ENCODE data around the gene IL17RC. TPM values are rescaled to one million over a fixed set of nuclear protein-coding genes. Genes with fewer than 3 reads are reported as not detected.
A peak's percentile ranks its signal among the peaks of the same experiment; 100 is the strongest.
"Not testable (repeated sequence)": the region's sequence is repeated elsewhere in the genome, so short reads cannot be mapped to it uniquely, and the experiment has no call there.

The IL17RC gene
- total and polyA plus RNA-seq, 5 donors from 2014 or later = 1.1 to 9.5 (median 5.6) TPM

DNA sequence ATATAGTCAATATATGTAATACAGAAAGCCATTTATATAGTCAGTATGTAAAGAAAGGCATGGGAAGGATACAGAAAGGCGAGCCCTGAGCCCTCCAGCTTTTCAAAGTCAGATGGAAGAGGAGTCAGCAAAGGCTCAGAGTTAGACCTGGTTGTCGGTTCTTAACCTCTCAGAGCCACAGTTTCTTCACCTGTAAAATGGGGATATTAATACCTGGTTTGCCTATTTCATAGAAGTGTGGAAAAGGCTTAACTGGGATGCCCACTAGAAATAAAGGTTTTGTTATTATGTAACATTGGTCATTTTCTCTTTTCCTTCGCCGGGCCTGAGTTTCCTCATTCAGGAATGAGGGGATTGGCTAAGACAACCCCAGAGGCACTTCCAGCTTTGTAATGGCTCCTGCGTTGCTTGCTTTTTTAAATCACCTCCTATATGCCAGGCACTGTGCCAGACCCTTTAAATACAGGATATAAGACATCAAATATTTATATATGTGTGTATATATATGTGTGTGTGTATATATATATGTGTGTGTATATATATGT lies 19.1 kb downstream of the IL17RC start:
- peaks cover 12% of the 10 kb centered on the region for H3K36me3 ChIP-seq (ENCODE audit: control insufficient read depth, insufficient read depth, low read length)
- no peak overlapping the region for H3K27ac ChIP-seq (ENCODE audit: insufficient read depth, low read length, poor library complexity, severe bottlenecking)
- H3K4me1 ChIP-seq (ENCODE audit: control insufficient read depth, insufficient read depth, low read length, poor library complexity, severe bottlenecking) = peaks cover 36% of the 10 kb centered on the region
- Mint-ChIP-seq H3K27me3 (no peaks in the 10 kb centered on the region), H3K4me3 (peak overlapping the region in 3 of 4 donors; percentile 92 to 100 (median 97)), H3K36me3 (peaks cover 13% of the 10 kb centered on the region), H3K27ac (peak overlapping the region in 1 of 3 donors; percentile 100), H3K9me3 (no peaks in the 10 kb centered on the region), H3K4me1 (peaks cover 12 to 44% (median 29%) of the 10 kb centered on the region in 4 donors)
- DNase-seq = no peak
- H3K27me3 ChIP-seq (ENCODE audit: control insufficient read depth, insufficient read depth, low read length) = no peaks in the 10 kb centered on the region
- H3K9me3 ChIP-seq (ENCODE audit: control insufficient read depth in 2 of 2, low read length in 2 of 2) = no peaks in the 10 kb centered on the region
- no peak for ATAC-seq (ENCODE audit: low read depth in 2 of 2)
- H3K4me3 ChIP-seq (ENCODE audit: low read depth, low read length) = no peak overlapping the region

DNA sequence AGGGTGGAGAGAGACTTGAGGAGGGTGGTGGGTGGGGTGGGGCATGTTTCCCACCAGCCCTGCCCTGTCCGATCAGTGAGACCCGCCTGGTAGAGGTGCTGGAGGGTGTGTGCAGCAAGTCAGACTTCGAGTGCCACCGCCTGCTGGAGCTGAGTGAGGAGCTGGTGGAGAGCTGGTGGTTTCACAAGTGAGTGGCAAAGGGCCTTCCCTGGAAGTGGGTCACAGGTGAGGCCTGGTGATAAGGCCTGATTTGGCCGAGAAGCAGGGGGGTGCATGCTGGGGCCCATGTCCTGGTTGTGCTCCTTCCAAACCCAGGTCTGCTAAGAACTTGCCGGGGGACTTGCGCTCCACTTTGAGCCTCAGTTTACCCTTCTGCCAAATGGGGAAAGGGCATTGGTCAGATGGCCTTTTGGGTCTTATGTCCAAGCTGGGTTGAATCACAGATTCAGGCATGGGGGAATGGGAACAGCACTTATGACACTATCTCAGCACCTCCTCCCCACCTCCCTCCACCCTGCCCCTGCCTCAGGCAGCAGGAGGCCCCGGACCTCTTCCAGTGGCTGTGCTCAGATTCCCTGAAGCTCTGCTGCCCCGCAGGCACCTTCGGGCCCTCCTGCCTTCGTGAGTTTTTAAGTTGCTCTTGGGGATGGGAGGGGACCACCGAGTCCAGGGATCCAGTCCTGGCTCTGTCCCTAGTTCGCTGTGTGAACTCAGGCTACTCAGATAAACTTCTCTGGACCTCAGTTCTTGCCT lies 20.8 kb downstream of the IL17RC start:
- H3K4me1 ChIP-seq (ENCODE audit: control insufficient read depth, insufficient read depth, low read length, poor library complexity, severe bottlenecking) = peaks cover 28% of the 10 kb centered on the region
- H3K4me1 Mint-ChIP-seq = peaks cover 12 to 32% (median 23%) of the 10 kb centered on the region in 4 donors
- no peaks in the 10 kb centered on the region for H3K9me3 ChIP-seq (ENCODE audit: control insufficient read depth in 2 of 2, low read length in 2 of 2)
- no peaks in the 10 kb centered on the region for H3K27me3 Mint-ChIP-seq
- H3K27ac ChIP-seq (ENCODE audit: insufficient read depth, low read length, poor library complexity, severe bottlenecking) = no peak overlapping the region
- H3K27me3 ChIP-seq (ENCODE audit: control insufficient read depth, insufficient read depth, low read length) = no peaks in the 10 kb centered on the region
- H3K36me3 ChIP-seq (ENCODE audit: control insufficient read depth, insufficient read depth, low read length) = peaks cover 12% of the 10 kb centered on the region
- peaks cover 21% of the 10 kb centered on the region for H3K36me3 Mint-ChIP-seq
- no peak overlapping the region for H3K27ac Mint-ChIP-seq
- no peak overlapping the region for H3K4me3 ChIP-seq (ENCODE audit: low read depth, low read length)
- ATAC-seq (ENCODE audit: low read depth in 2 of 2) = no peak
- no peaks in the 10 kb centered on the region for H3K9me3 Mint-ChIP-seq
- no peak for DNase-seq
- no peak overlapping the region for H3K4me3 Mint-ChIP-seq

DNA sequence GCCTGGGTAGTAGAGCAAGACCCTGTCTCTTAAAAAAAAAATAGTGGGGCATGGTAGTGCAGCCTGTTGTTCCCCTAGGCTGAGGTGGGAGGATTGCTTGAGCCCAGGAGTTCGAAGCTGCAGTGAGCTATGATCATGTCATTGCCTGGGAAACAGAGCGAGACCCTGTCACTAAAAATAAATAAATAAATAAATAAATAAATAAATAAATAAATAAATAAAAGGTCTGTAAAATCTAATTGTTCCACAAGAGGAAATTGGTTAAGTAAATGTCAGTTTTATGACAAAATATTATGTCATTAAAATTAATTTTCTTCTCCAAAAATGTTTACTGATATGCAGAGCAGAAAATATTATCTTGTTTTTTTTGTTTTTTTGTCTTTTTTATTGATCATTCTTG lies 22.1 kb downstream of the IL17RC start:
- peaks cover 21% of the 10 kb centered on the region for H3K36me3 Mint-ChIP-seq
- DNase-seq (no peak), ATAC-seq (ENCODE audit: low read depth in 2 of 2) (no peak)
- Histone ChIP-seq H3K36me3 (ENCODE audit: control insufficient read depth, insufficient read depth, low read length) (peaks cover 12% of the 10 kb centered on the region), H3K9me3 (ENCODE audit: control insufficient read depth in 2 of 2, low read length in 2 of 2) (no peaks in the 10 kb centered on the region), H3K27me3 (ENCODE audit: control insufficient read depth, insufficient read depth, low read length) (no peaks in the 10 kb centered on the region), H3K4me3 (ENCODE audit: low read depth, low read length) (no peak overlapping the region), H3K27ac (ENCODE audit: insufficient read depth, low read length, poor library complexity, severe bottlenecking) (no peak overlapping the region), H3K4me1 (ENCODE audit: control insufficient read depth, insufficient read depth, low read length, poor library complexity, severe bottlenecking) (peaks cover 17% of the 10 kb centered on the region)
- H3K4me3 Mint-ChIP-seq = no peak overlapping the region
- H3K27ac Mint-ChIP-seq = peak overlapping the region in 1 of 3 donors; percentile 63
- H3K4me1 Mint-ChIP-seq = peaks cover 12 to 27% (median 20%) of the 10 kb centered on the region in 4 donors
- no peaks in the 10 kb centered on the region for H3K27me3 Mint-ChIP-seq
- H3K9me3 Mint-ChIP-seq = no peaks in the 10 kb centered on the region

DNA sequence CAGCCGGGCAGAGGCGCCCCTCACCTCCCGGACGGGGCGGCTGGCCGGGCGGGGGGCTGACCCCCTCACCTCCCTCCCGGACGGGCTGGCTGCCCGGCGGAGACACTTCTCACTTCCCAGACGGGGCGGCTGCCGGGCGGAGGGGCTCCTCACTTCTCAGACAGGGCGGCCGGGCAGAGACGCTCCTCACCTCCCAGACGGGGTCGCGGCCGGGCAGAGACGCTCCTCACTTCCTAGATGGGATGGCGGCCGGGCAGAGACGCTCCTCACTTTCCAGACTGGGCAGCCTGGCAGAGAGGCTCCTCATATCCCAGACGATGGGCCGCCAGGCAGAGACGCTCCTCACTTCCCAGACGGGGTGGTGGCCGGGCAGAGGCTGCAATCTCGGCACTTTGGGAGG lies 23.0 kb downstream of the IL17RC start:
- not testable (repeated sequence) for H3K27ac Mint-ChIP-seq; H3K9me3 ChIP-seq (ENCODE audit: control insufficient read depth in 2 of 2, low read length in 2 of 2); H3K27me3 ChIP-seq (ENCODE audit: control insufficient read depth, insufficient read depth, low read length); H3K27me3 Mint-ChIP-seq; DNase-seq; H3K4me1 ChIP-seq (ENCODE audit: control insufficient read depth, insufficient read depth, low read length, poor library complexity, severe bottlenecking); ATAC-seq (ENCODE audit: low read depth in 2 of 2); H3K27ac ChIP-seq (ENCODE audit: insufficient read depth, low read length, poor library complexity, severe bottlenecking); H3K4me3 Mint-ChIP-seq; H3K4me3 ChIP-seq (ENCODE audit: low read depth, low read length); H3K9me3 Mint-ChIP-seq
- peaks cover 9 to 18% (median 12%) of the 10 kb centered on the region in 4 donors for H3K4me1 Mint-ChIP-seq
- peaks cover 21% of the 10 kb centered on the region for H3K36me3 Mint-ChIP-seq
- H3K36me3 ChIP-seq (ENCODE audit: control insufficient read depth, insufficient read depth, low read length) = peaks cover 12% of the 10 kb centered on the region

DNA sequence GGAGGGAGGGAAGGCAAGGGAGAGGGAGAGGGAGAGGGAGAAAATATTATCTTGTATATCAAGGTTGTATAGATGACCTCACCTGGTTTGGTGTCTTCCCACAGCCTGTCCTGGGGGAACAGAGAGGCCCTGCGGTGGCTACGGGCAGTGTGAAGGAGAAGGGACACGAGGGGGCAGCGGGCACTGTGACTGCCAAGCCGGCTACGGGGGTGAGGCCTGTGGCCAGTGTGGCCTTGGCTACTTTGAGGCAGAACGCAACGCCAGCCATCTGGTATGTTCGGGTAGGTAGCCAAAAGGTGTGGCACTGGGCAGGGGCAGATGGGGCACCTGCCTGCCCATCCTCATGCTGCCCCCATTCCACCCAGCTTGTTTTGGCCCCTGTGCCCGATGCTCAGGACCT lies 23.8 kb downstream of the IL17RC start:
- Histone ChIP-seq H3K27me3 (ENCODE audit: control insufficient read depth, insufficient read depth, low read length) (no peaks in the 10 kb centered on the region), H3K4me3 (ENCODE audit: low read depth, low read length) (no peak overlapping the region), H3K4me1 (ENCODE audit: control insufficient read depth, insufficient read depth, low read length, poor library complexity, severe bottlenecking) (no peaks in the 10 kb centered on the region), H3K36me3 (ENCODE audit: control insufficient read depth, insufficient read depth, low read length) (peaks cover 12% of the 10 kb centered on the region), H3K27ac (ENCODE audit: insufficient read depth, low read length, poor library complexity, severe bottlenecking) (no peak overlapping the region), H3K9me3 (ENCODE audit: control insufficient read depth in 2 of 2, low read length in 2 of 2) (no peaks in the 10 kb centered on the region)
- Mint-ChIP-seq H3K9me3 (no peaks in the 10 kb centered on the region), H3K4me3 (no peak overlapping the region), H3K27me3 (peaks cover 6% of the 10 kb centered on the region), H3K27ac (peak overlapping the region in 1 of 3 donors; percentile 26), H3K36me3 (peaks cover 14% of the 10 kb centered on the region), H3K4me1 (peaks cover 6 to 14% (median 6%) of the 10 kb centered on the region in 4 donors)
- no peak for ATAC-seq (ENCODE audit: low read depth in 2 of 2)
- no peak for DNase-seq

DNA sequence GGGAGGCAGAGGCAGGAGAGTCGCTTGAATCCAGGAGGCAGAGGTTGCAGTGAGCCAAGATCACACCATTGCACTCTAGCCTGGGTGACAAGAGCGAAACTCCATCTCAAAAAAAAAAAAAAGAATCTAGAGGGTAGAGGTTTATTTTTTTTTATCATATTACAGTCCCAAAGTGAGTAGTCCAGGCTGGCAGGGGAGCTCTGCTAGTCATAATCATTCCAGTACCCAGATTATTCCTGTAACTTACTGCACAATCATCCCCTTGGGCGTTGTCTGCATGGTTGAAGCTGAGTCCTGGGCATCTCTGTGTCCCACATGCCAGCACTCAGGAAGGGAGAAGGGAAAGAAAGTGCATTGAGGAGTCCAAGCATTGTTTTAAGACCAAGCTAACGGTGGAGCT lies 25.3 kb downstream of the IL17RC start:
- Histone ChIP-seq H3K4me3 (ENCODE audit: low read depth, low read length) (no peak overlapping the region), H3K4me1 (ENCODE audit: control insufficient read depth, insufficient read depth, low read length, poor library complexity, severe bottlenecking) (no peaks in the 10 kb centered on the region), H3K9me3 (ENCODE audit: control insufficient read depth in 2 of 2, low read length in 2 of 2) (no peaks in the 10 kb centered on the region), H3K36me3 (ENCODE audit: control insufficient read depth, insufficient read depth, low read length) (peaks cover 8% of the 10 kb centered on the region), H3K27ac (ENCODE audit: insufficient read depth, low read length, poor library complexity, severe bottlenecking) (no peak overlapping the region), H3K27me3 (ENCODE audit: control insufficient read depth, insufficient read depth, low read length) (no peaks in the 10 kb centered on the region)
- Mint-ChIP-seq H3K27ac (peak overlapping the region in 2 of 3 donors; percentile 15 to 29), H3K4me1 (peaks cover 0 to 8% (median 3%) of the 10 kb centered on the region in 4 donors), H3K36me3 (peaks cover 13% of the 10 kb centered on the region), H3K4me3 (peak overlapping the region in 1 of 4 donors; percentile 50), H3K9me3 (no peaks in the 10 kb centered on the region), H3K27me3 (peaks cover 6% of the 10 kb centered on the region)
- no peak for DNase-seq
- ATAC-seq (ENCODE audit: low read depth in 2 of 2) = no peak

DNA sequence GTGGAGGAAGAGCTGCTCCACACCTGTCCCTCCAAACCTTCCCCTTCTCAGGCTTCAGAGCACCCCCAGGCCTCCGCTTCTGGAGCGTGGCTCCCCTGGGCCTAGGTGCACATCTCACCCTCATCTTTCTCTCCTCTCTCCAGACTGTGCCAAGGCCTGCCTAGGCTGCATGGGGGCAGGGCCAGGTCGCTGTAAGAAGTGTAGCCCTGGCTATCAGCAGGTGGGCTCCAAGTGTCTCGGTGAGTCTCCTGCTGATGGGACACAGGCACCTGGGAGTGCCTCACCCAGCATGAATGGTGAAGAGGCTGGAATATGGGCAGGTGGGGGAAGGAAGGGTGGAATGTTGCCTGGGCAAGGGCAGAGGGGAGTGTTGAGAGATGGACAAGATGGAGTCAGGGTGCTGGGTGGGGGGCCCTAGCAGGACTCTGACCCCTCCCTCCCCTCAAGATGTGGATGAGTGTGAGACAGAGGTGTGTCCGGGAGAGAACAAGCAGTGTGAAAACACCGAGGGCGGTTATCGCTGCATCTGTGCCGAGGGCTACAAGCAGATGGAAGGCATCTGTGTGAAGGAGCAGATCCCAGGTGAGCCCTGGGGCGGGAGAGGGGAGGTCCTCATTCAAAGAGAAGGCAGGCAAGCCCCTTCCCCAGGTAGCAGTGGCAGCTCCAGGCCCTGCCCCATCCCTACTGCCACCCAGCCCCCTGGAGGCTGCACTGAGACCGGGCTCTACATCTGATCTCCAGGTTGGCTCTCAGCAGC lies 26.2 kb downstream of the IL17RC start:
- no peak for DNase-seq
- Histone ChIP-seq H3K9me3 (ENCODE audit: control insufficient read depth in 2 of 2, low read length in 2 of 2) (no peaks in the 10 kb centered on the region), H3K4me1 (ENCODE audit: control insufficient read depth, insufficient read depth, low read length, poor library complexity, severe bottlenecking) (no peaks in the 10 kb centered on the region), H3K36me3 (ENCODE audit: control insufficient read depth, insufficient read depth, low read length) (no peaks in the 10 kb centered on the region), H3K4me3 (ENCODE audit: low read depth, low read length) (no peak overlapping the region), H3K27ac (ENCODE audit: insufficient read depth, low read length, poor library complexity, severe bottlenecking) (no peak overlapping the region), H3K27me3 (ENCODE audit: control insufficient read depth, insufficient read depth, low read length) (no peaks in the 10 kb centered on the region)
- no peak for ATAC-seq (ENCODE audit: low read depth in 2 of 2)
- Mint-ChIP-seq H3K27me3 (peaks cover 6% of the 10 kb centered on the region), H3K9me3 (no peaks in the 10 kb centered on the region), H3K4me1 (peaks cover 0 to 7% (median 3%) of the 10 kb centered on the region in 4 donors), H3K27ac (peak overlapping the region in 2 of 3 donors; percentile 29 to 94), H3K36me3 (peaks cover 11% of the 10 kb centered on the region), H3K4me3 (no peak overlapping the region)
